Measurements from ENCODE around the gene KIF24. TPM values are rescaled to one million over a fixed set of nuclear protein-coding genes. Genes with fewer than 3 reads are reported as not detected.

Gene KIF24, protein sequence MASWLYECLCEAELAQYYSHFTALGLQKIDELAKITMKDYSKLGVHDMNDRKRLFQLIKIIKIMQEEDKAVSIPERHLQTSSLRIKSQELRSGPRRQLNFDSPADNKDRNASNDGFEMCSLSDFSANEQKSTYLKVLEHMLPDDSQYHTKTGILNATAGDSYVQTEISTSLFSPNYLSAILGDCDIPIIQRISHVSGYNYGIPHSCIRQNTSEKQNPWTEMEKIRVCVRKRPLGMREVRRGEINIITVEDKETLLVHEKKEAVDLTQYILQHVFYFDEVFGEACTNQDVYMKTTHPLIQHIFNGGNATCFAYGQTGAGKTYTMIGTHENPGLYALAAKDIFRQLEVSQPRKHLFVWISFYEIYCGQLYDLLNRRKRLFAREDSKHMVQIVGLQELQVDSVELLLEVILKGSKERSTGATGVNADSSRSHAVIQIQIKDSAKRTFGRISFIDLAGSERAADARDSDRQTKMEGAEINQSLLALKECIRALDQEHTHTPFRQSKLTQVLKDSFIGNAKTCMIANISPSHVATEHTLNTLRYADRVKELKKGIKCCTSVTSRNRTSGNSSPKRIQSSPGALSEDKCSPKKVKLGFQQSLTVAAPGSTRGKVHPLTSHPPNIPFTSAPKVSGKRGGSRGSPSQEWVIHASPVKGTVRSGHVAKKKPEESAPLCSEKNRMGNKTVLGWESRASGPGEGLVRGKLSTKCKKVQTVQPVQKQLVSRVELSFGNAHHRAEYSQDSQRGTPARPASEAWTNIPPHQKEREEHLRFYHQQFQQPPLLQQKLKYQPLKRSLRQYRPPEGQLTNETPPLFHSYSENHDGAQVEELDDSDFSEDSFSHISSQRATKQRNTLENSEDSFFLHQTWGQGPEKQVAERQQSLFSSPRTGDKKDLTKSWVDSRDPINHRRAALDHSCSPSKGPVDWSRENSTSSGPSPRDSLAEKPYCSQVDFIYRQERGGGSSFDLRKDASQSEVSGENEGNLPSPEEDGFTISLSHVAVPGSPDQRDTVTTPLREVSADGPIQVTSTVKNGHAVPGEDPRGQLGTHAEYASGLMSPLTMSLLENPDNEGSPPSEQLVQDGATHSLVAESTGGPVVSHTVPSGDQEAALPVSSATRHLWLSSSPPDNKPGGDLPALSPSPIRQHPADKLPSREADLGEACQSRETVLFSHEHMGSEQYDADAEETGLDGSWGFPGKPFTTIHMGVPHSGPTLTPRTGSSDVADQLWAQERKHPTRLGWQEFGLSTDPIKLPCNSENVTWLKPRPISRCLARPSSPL (N-terminal part only)
- total RNA-seq (2022; extraction: Qiagen RNA extraction): 2.7 to 3.7 TPM (median 3.4 TPM) in 5 replicates

DNA sequence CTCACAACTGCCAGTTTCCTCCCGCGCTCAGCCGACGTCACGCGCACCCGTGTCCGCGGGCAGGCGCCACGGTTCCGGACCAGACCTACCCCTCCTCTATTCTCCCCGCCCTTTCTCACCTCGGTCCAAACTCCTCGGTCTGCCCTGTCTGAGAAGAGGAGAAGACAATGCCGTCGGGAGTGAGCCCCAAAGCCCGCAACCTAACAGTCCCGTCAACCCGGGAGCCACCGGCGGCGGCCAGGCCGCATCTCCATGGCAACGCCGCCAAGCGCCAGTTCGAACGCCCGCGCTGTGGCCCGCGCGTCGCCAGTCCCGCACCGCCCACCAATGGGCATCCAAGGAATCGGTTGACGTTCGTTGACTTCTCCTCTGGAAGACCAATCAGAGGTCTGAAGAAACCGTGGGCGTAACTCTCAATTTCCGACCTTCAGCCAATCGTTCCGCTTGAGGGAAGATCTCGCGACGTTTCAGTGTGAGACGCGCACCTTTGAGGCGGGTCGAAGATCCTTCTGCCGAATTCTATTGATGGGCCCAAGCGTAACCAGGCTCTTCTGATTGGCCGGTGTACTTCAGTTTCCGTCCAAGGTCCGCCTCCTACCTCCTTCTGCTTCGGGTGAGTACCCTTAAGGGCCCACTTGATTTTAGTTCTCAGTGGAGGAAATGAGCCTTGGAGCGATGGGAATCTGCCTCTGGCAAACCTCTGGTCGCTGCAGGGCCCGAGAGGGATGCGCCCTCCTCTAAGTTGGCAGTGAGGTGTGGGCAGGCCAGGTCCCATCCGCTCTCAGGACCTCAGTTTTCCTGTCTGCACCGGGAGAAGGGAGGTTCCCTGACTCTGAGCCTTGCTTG lies at the start of gene KIF24, which contains the start of gene NUDT2:
Gene KIF24, minus strand, starts transcription at position 282 of the 846 bp plus-strand sequence. CDS start 17,922 bp downstream, outside the sequence.
Gene NUDT2, plus strand, starts transcription at position 583 of the 846 bp plus-strand sequence. CDS start 9,471 bp downstream, outside the sequence.

DNA sequence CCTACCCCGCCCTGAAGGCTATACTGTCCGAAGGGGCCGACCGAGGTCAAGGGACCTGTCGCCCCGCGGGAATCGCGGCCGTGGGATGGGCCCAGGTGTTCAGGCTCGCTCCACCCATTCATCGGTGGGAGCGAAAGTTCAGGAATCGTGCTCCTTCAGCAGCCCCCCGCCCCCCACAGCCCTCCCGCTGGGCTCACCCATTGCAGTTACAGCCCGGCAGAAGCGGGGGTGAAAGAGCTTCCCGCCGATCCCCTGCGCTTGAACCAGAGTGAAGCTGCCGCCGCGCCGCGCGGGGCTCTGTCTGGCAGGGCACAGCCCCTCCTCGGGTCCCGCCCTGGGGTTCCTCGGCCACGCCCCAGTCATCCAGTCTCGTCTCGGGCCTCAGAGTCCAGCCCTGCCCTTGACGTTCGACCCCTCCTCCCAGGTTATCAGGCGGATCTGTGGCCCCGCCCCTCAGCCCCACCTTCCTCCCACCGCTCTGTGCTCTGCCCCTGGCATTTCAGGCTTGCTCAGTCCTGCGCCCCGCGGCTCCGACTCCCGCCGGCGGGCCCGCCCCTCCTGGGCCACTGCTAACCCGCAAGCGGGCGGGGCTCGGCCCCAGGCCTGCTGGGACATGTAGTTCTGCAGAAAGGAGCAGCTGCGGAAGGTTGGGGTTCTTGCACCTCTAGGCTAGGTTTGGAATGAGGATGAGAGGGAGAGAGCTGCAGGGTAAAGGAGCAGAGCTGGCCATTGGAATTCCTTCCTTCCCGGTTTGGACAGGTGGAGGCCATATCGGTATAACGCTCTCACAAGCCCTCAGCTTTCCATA lies 47.7 kb upstream of the KIF24 start, which contains the start of gene MYORG:
Gene MYORG, minus strand, starts transcription at position 303 of the 808 bp plus-strand sequence. CDS start 3,955 bp downstream, outside the sequence.

Other genes starting within 250 kb of the KIF24 start
- gene DCAF12, start 202.6 kb downstream of the KIF24 start, total RNA-seq (2022; extraction: Qiagen RNA extraction): 34.1 to 42.4 TPM (median 39.2 TPM) in 5 replicates
- 45.8 to 53.4 TPM (median 48.7 TPM) in 5 replicates for gene UBAP1, start 150.2 kb downstream of the KIF24 start, total RNA-seq (2022; extraction: Qiagen RNA extraction)
- 22.5 to 26.7 TPM (median 25.4 TPM) in 5 replicates for gene NUDT2, start 301 bp upstream of the KIF24 start, total RNA-seq (2022; extraction: Qiagen RNA extraction)
- gene MYORG, start 47.6 kb upstream of the KIF24 start, total RNA-seq (2022; extraction: Qiagen RNA extraction): 4.1 to 6.9 TPM (median 6.3 TPM) in 5 replicates
- 15.7 to 18.8 TPM (median 17.7 TPM) in 5 replicates for gene FAM219A, start 129.3 kb upstream of the KIF24 start, total RNA-seq (2022; extraction: Qiagen RNA extraction)
- 0.23 to 0.64 TPM (median 0.45 TPM) in 4 of 5 replicates, not detected in the other for gene DNAI1, start 129.5 kb upstream of the KIF24 start, total RNA-seq (2022; extraction: Qiagen RNA extraction)
- gene ENHO, start 193.7 kb upstream of the KIF24 start, total RNA-seq (2022; extraction: Qiagen RNA extraction): 1.2 to 2.9 TPM (median 2.3 TPM) in 5 replicates